PC-3 (cell line): ENCODE data around the gene KRTDAP.

Experiments used
- EZH2phosphoT487 ChIP-seq: fragments of 300-600 bp; sonication (generic); IDR thresholded peaks from 2 replicates; pipeline ENCODE4 v1.6.1; 2018; ENCODE audit warnings: mild to moderate bottlenecking, antibody characterized with exemption, low read length, borderline replicate concordance
- TF ChIP-seq, protein P1 (sequence below): fragments of 300-600 bp; sonication (generic); conservative IDR thresholded peaks from 2 replicates; pipeline ENCODE4 v1.5.1; 2017; ENCODE audit warnings: antibody characterized with exemption, low read depth, mild to moderate bottlenecking, low read length

DNA sequence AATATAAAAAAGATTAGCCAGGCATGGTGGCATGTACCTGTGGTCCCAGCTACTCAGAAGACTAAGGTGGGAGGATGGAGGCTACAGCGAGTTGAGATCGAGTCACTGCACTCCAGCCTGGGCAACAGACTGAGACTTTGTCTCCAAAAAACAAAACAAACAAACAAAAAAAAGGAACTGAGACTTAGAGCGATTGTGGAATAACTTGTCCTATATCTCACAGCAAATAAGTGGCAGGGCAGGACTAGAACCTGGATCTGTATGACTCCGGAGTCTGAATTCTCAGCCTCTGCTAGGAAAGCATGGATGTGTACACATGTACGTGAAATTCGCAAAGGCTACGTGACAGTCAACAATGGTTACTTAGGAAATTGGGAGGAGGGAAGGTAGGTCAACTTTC, 20.1 kb downstream of the KRTDAP start:
- TF ChIP-seq, protein P1, sequence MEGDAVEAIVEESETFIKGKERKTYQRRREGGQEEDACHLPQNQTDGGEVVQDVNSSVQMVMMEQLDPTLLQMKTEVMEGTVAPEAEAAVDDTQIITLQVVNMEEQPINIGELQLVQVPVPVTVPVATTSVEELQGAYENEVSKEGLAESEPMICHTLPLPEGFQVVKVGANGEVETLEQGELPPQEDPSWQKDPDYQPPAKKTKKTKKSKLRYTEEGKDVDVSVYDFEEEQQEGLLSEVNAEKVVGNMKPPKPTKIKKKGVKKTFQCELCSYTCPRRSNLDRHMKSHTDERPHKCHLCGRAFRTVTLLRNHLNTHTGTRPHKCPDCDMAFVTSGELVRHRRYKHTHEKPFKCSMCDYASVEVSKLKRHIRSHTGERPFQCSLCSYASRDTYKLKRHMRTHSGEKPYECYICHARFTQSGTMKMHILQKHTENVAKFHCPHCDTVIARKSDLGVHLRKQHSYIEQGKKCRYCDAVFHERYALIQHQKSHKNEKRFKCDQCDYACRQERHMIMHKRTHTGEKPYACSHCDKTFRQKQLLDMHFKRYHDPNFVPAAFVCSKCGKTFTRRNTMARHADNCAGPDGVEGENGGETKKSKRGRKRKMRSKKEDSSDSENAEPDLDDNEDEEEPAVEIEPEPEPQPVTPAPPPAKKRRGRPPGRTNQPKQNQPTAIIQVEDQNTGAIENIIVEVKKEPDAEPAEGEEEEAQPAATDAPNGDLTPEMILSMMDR: no peak
- TF ChIP-seq EZH2phosphoT487: no peak
